ENCODE measurements around the gene RFK. TPM values are rescaled to one million over a fixed set of nuclear protein-coding genes. Genes with fewer than 3 reads are reported as not detected.

Gene RFK
- total RNA-seq, 1 experiment from 2014 or later = 12.0 TPM

DNA sequence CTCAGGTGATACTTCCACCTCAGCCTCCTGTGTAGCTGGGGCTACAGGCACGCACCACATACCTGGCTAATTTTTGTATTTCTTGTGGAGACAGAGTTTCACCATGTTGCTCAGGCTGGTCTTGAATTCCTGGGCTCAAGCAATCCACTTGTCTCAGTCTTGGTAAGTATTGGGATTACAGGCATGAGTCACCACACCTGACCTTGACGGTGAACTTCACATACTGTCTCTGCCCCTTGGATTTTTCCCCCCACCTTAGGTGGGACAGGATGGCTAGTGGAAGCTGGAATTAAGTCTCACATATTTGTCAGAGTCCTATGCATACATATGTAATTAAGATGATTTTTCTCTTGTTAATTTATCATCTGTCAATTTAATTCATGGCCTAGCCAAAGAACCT is 20.9 kb upstream of the RFK start:
- no peak overlapping the region for H2BK20ac ChIP-seq (ENCODE audit: low read depth, low read length, poor library complexity, severe bottlenecking)
- no peaks in the 10 kb centered on the region for H3K27me3 ChIP-seq (ENCODE audit: insufficient read depth, low read length)
- H3K36me3 Mint-ChIP-seq (ENCODE audit: insufficient read depth in 1 of 3, low read depth in 3 of 3) = peaks cover 5 to 10% (median 9%) of the 10 kb centered on the region in 3 experiments; a peak in 6 of 7 replicates
- no peak overlapping the region for H3K9ac ChIP-seq (ENCODE audit: extremely low read depth, insufficient read length, low read length)
- no peak overlapping the region for H2BK12ac ChIP-seq (ENCODE audit: insufficient read length, low read depth, low read length)
- no peak overlapping the region for H2BK120ac ChIP-seq (ENCODE audit: low read depth, low read length, poor library complexity, severe bottlenecking)
- no peaks in the 10 kb centered on the region for H3K9me3 ChIP-seq (ENCODE audit: control insufficient read depth, low read depth, low read length)
- H2AFZ ChIP-seq (ENCODE audit: low read length) = no peak overlapping the region
- DNase-seq = no peak
- peaks cover 5% of the 10 kb centered on the region; the same call in 1 of the 2 replicates for H3K4me1 ChIP-seq (ENCODE audit: insufficient read depth, low read length)
- H3K79me1 ChIP-seq (ENCODE audit: insufficient read depth, low read depth, low read length, poor library complexity, severe bottlenecking) = no peaks in the 10 kb centered on the region
- H2BK5ac ChIP-seq (ENCODE audit: insufficient read length, low read length) = no peak overlapping the region
- H3K23ac ChIP-seq (ENCODE audit: insufficient read length, low read depth, low read length) = no peak overlapping the region
- H4K8ac ChIP-seq (replicated peaks; ENCODE audit: insufficient read length, low read depth, low read length) = no peak overlapping the region
- H3K4me1 Mint-ChIP-seq = peaks cover 31 to 46% of the 10 kb centered on the region in 2 experiments
- H3K27ac ChIP-seq (ENCODE audit: insufficient read length, low read depth, low read length) = no peak overlapping the region
- H4K5ac ChIP-seq (ENCODE audit: insufficient read length, low read depth, low read length) = no peak overlapping the region
- TF ChIP-seq CTCF (conservative IDR thresholded peaks at IDR 0.05) = no peak
- H3K27me3 Mint-ChIP-seq (ENCODE audit: low read depth) = peaks cover 2% of the 10 kb centered on the region; the same call in 1 of the 2 replicates
- no peak overlapping the region for H3K27ac Mint-ChIP-seq
- no peak overlapping the region for H3K4me3 Mint-ChIP-seq
- H3K23me2 ChIP-seq (ENCODE audit: insufficient read length, low read depth, low read length, poor library complexity, severe bottlenecking) = no peaks in the 10 kb centered on the region
- H4K91ac ChIP-seq (ENCODE audit: insufficient read length, low read depth, low read length) = no peak overlapping the region
- H4K20me1 ChIP-seq (ENCODE audit: control insufficient read depth, insufficient read depth, insufficient read length) = no peaks in the 10 kb centered on the region
- WGBS (ENCODE audit: extremely low coverage, insufficient read length, low lambda C conversion rate) = no CpG with 5 or more reads among the region's 2 CpGs
- H3K14ac ChIP-seq (ENCODE audit: insufficient read depth, low read length) = no peak overlapping the region
- H3K79me2 ChIP-seq (ENCODE audit: insufficient read depth, low read length) = no peaks in the 10 kb centered on the region
- H3T11ph ChIP-seq (ENCODE audit: low read length) = no peak overlapping the region
- H2AK5ac ChIP-seq (ENCODE audit: insufficient read length, low read length) = no peak overlapping the region
- peaks cover 10% of the 10 kb centered on the region in 2 experiments; a peak in 4 of 5 replicates for H3K9me3 Mint-ChIP-seq
- H3K18ac ChIP-seq (ENCODE audit: insufficient read length, low read depth, low read length) = no peak overlapping the region
- H3K4me2 ChIP-seq (ENCODE audit: insufficient read depth, insufficient read length, low read length) = no peak overlapping the region
- no peak overlapping the region for H3K56ac ChIP-seq (ENCODE audit: insufficient read length, low read depth, low read length)
- no peak overlapping the region for H2BK15ac ChIP-seq (ENCODE audit: low read depth, low read length)
- no peak overlapping the region for H3K4ac ChIP-seq (ENCODE audit: low read depth, low read length)
